ENCODE measurements around the gene LRRC19.

Gene LRRC19

DNA sequence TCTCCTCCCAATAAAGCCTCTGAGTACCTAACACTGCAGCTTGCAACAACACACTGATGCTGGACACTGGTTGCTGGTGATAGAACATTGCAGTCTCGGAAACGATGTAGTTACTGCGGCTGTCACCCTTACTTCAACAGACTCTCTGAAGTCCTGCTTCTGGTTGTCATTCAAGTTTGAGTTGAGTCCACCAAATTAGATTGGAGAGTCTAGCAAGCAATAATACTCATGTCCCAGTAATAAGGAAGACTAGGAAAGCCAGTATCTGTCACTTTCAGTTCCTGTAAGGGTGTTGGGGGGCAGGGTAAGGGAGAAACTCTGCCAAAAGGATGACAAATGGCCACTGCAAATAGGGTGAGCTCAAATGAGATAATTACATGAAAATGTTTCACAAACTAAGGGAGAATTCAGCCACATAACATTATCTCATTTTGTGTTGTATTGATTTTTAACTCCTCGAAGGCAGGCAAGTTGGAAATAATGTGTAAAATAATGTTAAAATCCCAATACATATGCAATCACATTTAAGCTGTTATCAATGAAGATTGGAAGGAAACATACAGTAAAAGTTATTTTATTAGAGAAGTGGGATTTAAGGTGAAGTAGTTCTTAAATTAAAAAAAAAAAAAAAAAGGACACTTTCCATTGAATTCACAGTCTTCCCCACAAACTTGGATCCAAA is 50.1 kb downstream of the LRRC19 start:
- DNase-seq, result no peak

DNA sequence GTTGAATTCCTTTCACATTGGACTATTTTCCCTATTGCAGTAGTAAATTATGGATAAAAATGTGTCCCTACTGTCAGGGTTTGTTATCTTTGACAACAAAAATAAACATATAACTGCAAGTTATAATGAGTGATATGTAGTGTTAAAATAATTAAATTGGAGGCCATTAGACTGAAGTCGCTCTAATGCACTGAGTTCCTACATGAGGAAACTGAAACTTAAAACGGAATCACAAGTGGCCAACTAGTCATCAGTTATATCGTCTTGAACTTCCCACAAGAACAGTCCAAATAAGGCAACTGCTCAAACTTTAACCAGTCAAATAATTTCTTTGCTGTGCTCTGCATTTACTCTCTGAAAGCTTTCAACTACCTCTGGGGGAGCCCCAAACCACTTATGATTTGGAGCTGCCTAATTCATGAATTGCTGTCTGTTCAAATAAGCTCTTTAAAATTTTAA is 51.4 kb downstream of the LRRC19 start:
- no peak for DNase-seq

DNA sequence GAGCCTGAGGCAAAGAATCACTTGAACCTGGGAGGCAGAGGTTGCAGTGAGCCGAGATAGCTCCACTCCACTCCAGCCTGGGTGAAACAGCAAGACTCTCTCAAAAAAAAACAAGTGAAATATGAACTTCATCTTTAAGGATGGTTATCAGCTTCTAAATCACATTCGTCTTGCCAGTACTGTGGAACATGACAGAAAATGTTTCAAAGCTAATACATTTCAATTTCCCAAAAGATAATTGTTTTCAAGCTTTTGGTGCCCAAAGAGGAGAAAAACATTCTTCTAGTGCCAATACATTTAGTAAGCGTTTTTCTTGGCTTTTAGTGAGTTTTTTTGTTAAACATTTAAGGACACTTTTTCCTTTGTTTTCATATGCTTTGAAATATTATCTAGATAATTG is 53.7 kb downstream of the LRRC19 start:
- DNase-seq, result no peak

DNA sequence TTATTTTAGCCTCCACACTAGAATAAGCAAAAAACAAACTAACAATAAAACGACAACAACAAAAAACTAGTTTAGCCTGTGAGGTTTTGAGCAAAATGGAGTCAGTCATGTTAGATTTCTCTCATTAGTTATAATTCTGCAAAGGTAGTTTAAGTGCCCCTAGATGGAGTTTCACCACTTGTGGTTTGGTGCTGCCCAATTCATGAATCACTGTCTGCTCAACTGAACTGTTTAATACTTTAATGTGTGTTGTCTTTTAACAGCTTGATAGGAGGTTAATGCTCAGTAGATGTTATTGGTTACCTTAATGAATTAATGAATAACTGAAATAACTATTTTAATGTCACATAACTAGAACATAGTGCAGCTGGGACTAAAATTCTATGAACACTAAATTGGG is 55.0 kb downstream of the LRRC19 start:
- DNase-seq, result no peak

DNA sequence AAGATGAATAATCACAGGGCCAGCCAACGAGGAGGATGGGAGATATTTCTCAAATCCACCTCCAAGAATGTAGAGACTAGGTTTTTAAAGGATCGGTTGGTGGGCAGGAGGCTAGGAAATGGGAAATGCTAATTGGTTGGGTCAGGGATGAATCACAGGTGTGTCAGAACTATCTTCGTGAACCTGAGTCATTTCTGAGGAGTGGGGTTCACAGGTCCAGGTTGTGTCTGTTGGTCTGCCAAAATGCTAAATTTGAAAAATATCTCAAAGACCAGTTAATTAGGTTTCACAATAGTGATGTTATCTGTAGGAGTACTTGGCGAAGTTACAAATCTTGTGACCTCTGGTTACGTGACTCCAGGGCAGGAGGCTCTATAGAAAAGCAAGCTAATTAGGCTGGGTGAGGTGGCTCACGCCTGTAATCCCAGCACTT is 55.8 kb downstream of the LRRC19 start:
- DNase-seq, result no peak

DNA sequence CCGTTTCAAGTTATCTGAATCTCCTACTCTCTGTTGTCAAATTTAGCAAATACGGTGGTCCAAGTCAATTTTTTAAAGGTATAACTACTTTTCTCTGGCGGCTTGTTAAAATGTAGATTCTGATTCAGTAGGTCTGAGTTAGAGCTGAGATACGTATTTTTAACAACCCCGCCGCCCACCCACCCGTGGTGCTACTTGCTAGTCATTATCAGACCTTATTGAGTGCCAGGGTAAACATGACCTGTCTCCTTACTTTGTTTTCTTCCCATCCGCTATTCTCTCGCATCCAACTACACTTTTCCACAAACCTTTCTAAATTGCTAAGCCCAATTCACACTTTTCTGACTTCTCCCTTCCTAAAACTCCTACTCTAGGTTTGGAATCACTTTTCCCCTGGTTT is 57.7 kb downstream of the LRRC19 start:
- DNase-seq, result no peak

DNA sequence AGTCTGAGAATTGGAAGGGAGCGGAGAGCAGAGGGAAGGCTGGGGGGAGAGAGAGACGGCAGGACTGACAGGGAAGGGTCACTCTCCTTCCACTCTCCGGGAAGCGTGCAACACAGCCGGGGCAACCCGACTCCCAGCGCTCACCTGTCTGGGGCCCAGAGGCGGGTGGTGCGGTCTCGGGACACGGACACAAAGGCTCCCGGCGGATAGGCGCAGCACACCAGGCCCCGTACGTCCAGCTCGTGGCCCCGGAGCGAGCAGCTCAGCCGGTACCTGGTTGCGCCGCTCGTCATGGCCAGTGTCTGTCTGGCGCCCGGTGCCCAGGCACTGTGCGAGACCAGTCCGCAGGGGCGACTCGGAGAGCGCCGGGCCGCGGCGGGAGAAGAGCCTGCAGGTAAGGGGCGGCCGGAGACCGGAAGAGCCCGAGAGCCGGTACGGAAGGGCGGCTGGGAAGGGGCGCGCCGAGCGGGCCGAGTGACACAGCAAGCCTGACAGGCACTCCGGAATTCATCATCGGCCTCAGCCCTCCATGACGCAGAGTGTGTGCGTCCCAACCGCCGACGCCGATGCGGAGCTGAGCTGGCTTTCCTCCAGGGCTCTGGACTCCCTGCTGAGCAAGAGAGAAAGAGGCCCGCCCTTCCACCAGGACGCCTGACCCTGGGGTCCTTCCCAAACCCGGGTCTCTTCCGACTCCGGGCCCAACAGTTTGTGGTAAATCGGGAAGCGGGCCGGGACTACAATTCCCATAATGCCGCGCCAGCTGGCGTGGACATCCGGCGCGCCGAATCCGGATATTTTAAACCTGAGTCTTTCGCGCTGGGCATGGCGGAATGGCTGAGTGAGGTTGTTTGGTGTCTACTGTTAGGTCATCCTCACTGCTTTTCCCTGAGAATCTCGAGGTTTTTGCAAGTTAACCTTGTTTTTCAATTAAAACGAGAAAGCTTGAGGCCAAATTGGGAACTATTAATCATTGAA is 58.4 kb downstream of the LRRC19 start, which contains the start of gene PLAA:
PLAA (minus strand) TSS at position 490 of the 975 bp plus-strand sequence; CDS start at position 293, 197 bp downstream.
- DNase-seq, result peak; percentile 85

DNA sequence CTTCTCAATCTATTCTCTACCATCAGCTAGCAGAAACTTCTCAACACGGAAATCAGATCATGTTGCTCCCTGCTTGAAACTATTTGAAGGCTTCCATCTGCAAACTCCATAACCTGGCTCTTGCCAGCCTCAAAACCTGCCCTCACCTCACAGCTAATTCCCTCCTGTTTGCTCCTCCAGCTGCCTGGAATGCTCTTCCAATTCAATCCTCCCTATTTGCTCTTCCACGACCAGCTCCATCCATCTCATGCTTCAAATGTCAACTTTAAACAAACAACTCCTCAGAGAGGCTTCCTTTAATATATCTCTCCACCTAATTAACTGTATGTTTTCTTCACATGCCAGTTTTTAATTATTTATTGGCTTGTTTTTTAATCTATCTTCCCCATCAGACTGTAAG is 59.9 kb downstream of the LRRC19 start:
- no peak for DNase-seq

Measured in NCI-H1694 (cell line).